PC-3 (cell line): ENCODE measurements around the gene ORMDL2.

Experiments
- EZH2 ChIP-seq: fragments of 300-600 bp; sonication (generic); IDR thresholded peaks from one replicate; pipeline ENCODE4 v1.6.1; 2017; ENCODE audit warnings: antibody characterized with exemption, mild to moderate bottlenecking, low read length; ENCODE audit not compliant: unreplicated experiment
- EZH2phosphoT487 ChIP-seq: fragments of 300-600 bp; sonication (generic); IDR thresholded peaks from 2 replicates; pipeline ENCODE4 v1.6.1; 2018; ENCODE audit warnings: mild to moderate bottlenecking, antibody characterized with exemption, low read length, borderline replicate concordance
- TF ChIP-seq, protein P1 (sequence below): fragments of 300-600 bp; sonication (generic); conservative IDR thresholded peaks from 2 replicates; pipeline ENCODE4 v1.5.1; 2017; ENCODE audit warnings: antibody characterized with exemption, low read depth, mild to moderate bottlenecking, low read length

DNA sequence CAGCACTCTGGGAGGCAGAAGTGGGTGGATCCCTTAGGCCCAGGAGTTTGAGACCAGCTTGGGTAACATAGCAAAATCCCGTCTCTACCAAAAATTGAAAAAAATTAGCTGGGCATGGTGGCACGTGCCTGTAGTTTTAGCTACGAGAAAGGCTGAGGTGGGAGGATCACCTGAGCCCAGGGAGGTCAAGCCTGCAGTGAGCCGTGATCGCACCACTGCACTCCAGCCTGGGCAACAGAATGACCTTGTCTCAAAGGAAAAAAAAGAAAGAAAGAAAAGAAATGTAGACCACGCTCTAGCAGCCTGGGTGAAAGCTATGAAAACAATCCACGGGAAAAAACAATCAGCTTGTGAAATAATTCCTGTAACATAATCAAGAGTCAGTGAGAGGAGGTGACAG is 29.3 kb upstream of the ORMDL2 start:
- TF ChIP-seq, protein P1, sequence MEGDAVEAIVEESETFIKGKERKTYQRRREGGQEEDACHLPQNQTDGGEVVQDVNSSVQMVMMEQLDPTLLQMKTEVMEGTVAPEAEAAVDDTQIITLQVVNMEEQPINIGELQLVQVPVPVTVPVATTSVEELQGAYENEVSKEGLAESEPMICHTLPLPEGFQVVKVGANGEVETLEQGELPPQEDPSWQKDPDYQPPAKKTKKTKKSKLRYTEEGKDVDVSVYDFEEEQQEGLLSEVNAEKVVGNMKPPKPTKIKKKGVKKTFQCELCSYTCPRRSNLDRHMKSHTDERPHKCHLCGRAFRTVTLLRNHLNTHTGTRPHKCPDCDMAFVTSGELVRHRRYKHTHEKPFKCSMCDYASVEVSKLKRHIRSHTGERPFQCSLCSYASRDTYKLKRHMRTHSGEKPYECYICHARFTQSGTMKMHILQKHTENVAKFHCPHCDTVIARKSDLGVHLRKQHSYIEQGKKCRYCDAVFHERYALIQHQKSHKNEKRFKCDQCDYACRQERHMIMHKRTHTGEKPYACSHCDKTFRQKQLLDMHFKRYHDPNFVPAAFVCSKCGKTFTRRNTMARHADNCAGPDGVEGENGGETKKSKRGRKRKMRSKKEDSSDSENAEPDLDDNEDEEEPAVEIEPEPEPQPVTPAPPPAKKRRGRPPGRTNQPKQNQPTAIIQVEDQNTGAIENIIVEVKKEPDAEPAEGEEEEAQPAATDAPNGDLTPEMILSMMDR: no peak
- TF ChIP-seq EZH2: no peak
- no peak for TF ChIP-seq EZH2phosphoT487
